GM19372 (cell line): ENCODE measurements around the gene CELF2.

Experiments used
- ATAC-seq: cut with Tn5 transposase; IDR thresholded peaks from one replicate; pipeline ENCODE4 v1.9.1; 2021; ENCODE audit warnings: mild to moderate bottlenecking, low read depth, moderate library complexity; ENCODE audit not compliant: unreplicated experiment

Gene CELF2

DNA sequence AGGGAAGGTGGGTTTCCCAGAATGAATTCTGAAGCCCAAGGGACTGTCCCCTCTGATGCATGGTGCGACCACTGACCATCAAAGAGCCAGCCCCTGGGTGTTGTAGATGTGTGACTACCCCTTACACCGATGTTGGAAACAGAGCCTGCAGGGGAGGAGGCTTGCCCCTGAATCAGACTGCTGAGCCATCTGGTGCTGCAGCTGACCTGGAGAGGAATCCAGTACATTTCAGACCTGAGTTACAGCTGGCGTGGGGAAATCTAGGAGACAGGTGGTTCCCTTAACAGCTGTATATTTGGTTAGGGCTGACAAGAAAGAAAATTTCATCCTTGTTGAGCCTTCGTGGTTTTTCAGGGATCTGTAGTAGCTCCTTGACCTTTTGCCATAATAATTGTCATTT lies 195.5 kb downstream of the CELF2 start:
- ATAC-seq, result no peak

DNA sequence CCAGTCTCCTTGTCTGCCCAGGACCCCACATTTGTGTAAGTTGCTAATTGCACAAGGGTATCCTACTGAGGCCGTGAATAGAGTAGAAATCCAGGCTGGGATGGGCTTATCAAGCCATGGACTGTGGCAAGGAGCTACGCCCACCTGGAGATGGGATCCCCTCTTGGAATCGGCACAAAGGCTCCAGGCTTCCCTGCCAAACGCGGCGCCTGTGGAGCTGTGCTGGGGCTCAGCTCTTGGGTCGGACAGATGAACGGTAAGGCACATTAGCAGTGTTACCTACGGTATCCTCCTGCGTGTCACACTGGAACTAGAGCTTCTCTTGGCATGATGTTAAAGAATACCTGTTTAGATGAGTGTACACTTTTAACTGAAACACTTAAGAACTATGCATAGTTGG lies 196.7 kb downstream of the CELF2 start:
- no peak for ATAC-seq

- no peak for ATAC-seq
These were observed 197.8 kb downstream of the CELF2 start for GRCh38 chr10:11215471-11215870.

DNA sequence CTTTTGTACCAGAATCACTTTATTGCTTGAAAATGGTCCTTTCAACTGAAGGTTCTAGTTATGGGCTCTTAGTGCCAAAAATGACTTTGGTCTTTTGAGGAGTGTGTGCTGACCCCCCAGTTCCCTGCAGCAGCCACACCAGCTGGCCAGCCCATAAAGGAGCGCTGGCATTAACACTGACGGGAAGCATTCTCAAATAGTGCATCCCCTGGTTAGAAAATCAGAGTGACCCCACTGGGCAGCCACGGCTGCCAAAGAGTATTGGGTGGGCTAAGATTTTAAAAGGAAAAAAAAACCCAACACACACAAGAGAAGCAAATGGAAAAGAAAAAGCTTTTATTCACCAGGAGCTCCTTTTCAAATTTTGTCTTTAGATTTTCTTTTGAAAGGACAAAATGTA lies 199.8 kb downstream of the CELF2 start:
- ATAC-seq, result no peak

DNA sequence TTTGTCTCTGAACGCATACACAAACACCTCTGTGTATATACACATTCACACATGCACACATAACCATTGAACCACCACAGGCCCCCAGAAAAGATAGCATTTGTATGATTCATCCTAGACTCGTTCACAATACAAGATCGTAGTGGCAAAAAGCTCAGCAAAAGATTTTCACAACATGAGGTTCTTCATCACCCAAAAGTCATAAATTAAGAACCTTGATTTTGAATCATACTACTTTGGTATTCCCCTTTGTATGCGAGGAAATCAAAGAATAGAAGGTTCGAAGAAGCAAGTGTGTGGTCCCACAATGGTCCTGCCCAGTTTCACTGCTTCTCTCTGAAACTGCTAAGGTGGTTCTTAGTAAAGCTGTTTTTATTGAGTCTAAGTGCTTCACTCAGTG lies 200.7 kb downstream of the CELF2 start:
- no peak for ATAC-seq

DNA sequence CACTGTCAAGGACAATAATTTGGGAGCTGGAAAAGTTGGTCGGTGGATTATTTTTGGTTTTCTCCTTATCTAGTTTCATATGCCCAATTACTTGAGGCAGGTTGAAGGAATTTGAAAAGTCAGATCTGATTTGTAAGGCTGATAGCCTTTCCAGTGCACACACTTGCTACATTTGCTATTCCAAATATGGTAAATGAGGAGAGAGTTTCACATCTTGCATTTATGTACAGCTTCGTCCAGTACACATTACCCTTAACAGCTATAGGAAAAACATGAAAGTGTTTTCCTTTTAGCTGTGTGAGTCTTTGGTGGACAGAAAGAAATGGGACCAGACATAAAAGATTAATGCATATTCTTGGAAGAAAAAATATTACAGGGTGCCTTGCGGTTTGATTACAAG lies 201.8 kb downstream of the CELF2 start:
- no peak for ATAC-seq

DNA sequence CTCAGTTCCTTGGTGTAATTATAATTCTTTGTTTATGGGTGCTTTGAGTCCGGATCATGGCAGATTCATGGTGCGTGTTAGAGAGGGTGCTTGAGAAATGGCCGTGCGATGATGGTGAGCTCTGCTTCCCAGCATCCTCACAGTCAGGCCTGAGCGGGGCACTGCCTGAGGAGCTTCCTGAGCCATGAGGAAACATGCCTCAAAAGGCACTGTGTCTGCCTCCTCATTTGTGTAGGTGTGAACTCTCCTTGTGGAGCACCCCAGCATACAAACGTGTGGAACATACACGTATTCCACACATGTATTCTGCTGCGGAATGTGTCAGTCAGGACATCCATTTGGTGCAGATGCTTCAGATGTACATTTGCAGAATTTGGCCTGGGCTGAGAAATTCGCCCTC lies 205.4 kb downstream of the CELF2 start:
- no peak for ATAC-seq

DNA sequence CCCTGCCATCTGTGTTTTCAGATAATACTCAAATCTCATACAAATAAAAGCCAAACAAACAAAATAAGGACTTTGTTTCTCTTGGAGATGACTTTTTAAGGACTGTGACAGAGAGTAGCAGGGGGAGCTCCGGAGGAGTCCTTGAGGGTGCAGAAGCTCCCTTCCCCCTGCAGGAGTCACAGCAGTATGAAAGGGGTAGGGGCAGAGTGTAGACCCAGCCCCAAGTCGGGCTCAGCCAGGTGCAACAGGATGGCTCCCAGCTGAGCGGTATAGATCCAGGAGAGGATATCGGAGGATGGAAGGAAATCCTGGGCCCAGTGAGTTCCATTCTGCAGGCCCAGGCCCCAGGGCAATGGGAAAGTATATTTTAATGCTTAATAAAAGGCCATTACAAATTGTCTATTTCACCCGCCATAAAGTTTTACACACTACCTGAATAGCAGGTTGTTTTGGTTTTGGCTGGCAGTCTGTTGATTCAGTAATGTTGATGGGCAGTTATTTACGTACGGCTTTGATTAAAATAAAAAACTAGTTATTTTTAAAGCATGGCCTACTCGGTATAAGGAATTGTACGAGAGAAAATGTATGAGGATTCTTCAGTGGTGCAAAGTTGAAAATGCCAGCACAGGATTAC lies 206.0 kb downstream of the CELF2 start:
- no peak for ATAC-seq

DNA sequence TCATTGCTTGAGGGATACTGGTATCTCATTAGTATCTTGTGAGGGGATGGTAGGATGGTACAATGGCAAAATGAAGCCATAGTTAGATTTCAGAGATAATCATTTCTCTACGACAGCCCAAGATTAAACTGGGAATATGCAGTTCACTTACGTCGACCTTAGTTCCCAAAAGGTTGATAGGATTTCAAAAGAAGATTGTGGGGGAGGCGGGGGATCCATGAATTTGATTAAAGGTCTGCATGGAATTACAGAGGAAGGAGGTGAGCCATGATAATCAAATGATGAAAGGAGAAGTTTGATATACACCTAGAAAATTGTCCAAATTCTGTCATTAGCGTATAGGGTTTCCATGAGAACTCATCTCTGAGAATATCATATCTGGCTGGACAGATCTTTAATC lies 206.6 kb downstream of the CELF2 start:
- no peak for ATAC-seq

- ATAC-seq, result no peak
These were observed 207.2 kb downstream of the CELF2 start for GRCh38 chr10:11224792-11225416.

- peak; percentile 41 for ATAC-seq
These were observed 208.3 kb downstream of the CELF2 start for GRCh38 chr10:11225935-11226334.

- ATAC-seq, result peak; percentile 41
These were observed 209.4 kb downstream of the CELF2 start for GRCh38 chr10:11227103-11227502.

- ATAC-seq, result no peak
These were observed 212.2 kb downstream of the CELF2 start for GRCh38 chr10:11229893-11230292.

GRCh38 chr10:11230498-11231167 lies 213.0 kb downstream of the CELF2 start:
- no peak for ATAC-seq

DNA sequence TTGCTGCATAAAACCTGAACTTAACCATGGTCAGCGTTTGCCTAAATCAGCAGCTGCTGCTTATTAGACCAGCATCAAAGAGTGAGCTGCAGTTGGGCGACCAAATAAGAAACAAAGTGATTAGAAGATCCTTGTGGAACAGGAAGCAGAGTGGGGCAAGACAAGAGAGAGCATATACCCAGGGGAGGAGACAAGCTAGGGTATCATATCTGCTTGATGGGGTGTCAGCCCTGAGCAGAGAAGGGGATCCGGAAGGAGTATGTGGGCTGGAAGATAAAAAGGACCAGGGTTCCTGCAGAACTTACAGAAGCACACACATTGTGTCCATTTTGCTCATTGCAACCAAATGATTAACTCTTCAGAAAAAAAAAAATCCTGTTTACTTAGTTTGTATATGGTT lies 213.6 kb downstream of the CELF2 start:
- ATAC-seq, result no peak

DNA sequence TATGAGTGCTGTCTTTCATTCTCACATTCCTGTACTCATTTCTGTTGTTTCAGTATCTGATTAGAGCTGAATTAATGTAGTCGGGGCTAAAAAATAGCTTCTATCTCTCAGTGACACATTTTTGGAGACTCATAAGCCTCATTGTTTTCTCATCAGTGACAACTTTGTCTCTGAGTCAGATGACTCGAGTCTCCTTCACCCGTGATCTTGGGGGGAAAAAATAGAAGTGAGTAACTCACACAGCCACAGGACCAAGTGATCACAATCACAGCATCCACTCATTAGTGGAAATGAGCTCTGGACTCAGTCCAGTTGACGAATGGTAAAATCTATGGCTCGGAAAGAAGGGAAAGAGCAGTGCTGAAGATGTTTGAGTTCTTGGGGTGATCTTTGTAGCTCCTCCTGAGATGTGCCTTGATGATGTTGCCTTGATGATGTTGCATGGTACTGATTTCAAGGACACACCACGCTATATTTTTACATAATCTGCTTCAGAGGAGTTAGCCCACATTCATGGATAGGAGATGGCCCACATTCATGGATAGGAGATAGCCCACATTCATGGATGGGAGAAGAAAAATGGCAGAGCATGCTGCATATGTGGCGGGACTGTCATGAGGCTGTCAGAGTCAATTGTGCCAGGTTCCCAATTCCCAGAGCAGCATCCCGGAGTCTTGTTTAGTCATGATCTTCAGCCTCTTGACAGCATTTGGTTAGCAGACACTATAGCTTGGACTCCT lies 214.7 kb downstream of the CELF2 start:
- no peak for ATAC-seq

- ATAC-seq, result no peak
These were observed 217.3 kb downstream of the CELF2 start for GRCh38 chr10:11234857-11235531.

DNA sequence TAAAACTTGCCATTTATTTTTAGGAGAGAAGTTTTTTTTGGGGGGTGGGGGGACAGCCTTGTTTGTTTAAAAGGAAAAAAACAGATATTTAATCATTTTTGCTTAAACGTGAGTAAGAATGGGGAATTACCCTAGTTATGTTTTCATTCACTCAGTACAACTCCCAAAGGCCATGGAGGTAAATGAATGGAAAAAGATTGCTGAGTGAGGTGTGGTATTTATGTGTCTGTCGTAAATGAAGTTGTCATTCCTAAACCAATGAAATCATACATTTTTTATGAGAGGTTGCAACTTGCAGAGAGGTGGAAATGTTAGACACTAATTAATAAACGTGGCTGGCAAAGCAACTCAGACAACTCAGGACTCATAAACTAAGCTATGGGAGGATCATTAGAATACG lies 218.1 kb downstream of the CELF2 start:
- ATAC-seq, result no peak

DNA sequence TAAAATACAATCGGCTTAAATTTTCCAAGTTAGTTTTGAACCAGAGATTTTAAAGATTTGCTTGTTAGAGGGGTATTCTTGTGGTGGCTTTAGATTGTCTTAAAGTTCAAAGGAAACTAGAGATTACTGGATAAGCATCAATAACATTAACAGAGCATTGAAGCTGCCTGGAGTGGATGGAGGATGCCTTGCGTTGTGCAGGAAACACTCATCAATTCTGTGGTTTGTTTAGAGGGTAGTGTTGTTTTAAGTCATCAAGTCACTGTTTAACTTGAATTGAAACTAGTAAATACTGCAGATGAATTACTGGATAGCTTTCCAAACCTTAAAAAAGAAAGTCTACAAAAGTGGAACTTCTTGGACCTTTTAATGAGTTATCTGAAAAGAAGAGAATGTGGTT lies 218.6 kb downstream of the CELF2 start:
- ATAC-seq, result peak; percentile 58

GRCh38 chr10:11237571-11237970 lies 219.9 kb downstream of the CELF2 start:
- no peak for ATAC-seq

DNA sequence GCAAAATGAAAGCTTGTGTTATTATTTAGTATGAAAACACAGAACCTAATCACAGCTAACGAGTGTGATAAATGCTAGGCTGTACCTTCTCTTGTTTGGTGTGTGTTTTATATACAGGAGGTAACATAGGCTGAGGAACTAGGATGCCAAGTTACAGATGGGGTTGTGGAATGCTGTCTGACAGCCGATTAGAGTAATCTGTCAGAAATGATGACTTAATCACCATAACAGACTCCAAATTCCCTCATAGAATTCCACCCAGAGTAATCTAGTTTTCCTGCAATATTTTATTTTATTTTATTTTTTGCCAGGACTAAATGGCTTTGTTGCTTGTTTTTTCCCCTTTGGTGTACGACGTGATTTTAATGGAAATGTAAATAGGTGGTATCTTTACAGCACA lies 221.2 kb downstream of the CELF2 start:
- ATAC-seq, result no peak
